Endothelial cell of umbilical vein (primary cell): ENCODE results near the gene SPACA4. TPM values are rescaled to one million over a fixed set of nuclear protein-coding genes. Genes with fewer than 3 reads are reported as not detected.
A peak's percentile ranks its signal among the peaks of the same experiment; 100 is the strongest.

Source experiments
- BruUV-seq: library from RNA; stranded (reverse); fragments of 400-500 nt; replicated peaks from 2 replicates; lab custom pipeline; 2021; lab: Mats Ljungman, UMichigan
- CTCF ChIA-PET: fragments of 300-600, 350-600 bp; sonication (Branson Sonifier 250); formaldehyde crosslinking; loops from one replicate; lab custom pipeline; 2021; ENCODE audit warnings: antibody characterized with exemption, inconsistent platforms; lab: Charles Lee
- POLR2A ChIA-PET: fragments of 300-600, 350-600 bp; sonication (Branson Sonifier 250); formaldehyde crosslinking; loops from one replicate; lab custom pipeline; 2021; ENCODE audit warnings: antibody characterized with exemption, inconsistent platforms; lab: Charles Lee
- DNase-seq: peaks from one replicate; pipeline ENCODE4 v3.0.0-alpha.2; 2011; ENCODE audit warnings: low read depth, low spot score
- FAIRE-seq: peaks from 2 replicates; lab custom pipeline; 2011; peaks lifted over from hg19 to GRCh38; lab: Jason Lieb, UNC
- H2AFZ ChIP-seq: 2 replicates; pipeline ENCODE4 v1.6.0; 2012; ENCODE audit warnings: low read depth, low read length, control low read depth, inconsistent platforms
- H3K27ac ChIP-seq: 2 replicates; pipeline ENCODE4 v1.5.1; 2011; ENCODE audit warnings: low read depth, mild to moderate bottlenecking, control low read depth, low read length, moderate library complexity; ENCODE audit not compliant: insufficient read depth
- H3K27me3 ChIP-seq, 2 experiments: 2 replicates each; pipeline versions ENCODE4 v1.6.0 to v1.6.1; 2011; ENCODE audit warnings: low read length in 2 of 2, mixed read lengths in 1 of 2; ENCODE audit not compliant: control insufficient read depth in 2 of 2, insufficient read depth in 2 of 2
- H3K36me3 ChIP-seq, 2 experiments: 2 replicates in 1 of 2; 3 replicates in 1 of 2; pipeline ENCODE4 v1.5.1; 2011; ENCODE audit warnings: low read length in 2 of 2, mild to moderate bottlenecking in 1 of 2, moderate library complexity in 1 of 2; ENCODE audit not compliant: control insufficient read depth in 2 of 2, insufficient read depth in 2 of 2; ENCODE audit errors: extremely low read depth in 1 of 2
- H3K4me1 ChIP-seq: 3 replicates; pipeline ENCODE4 v1.5.1; 2011; ENCODE audit warnings: mild to moderate bottlenecking, low read length; ENCODE audit not compliant: control insufficient read depth, insufficient read depth; ENCODE audit errors: extremely low read depth
- H3K4me2 ChIP-seq: 2 replicates; pipeline ENCODE4 v1.6.1; 2011; ENCODE audit warnings: low read length, control low read depth, mixed read lengths; ENCODE audit not compliant: insufficient read depth
- H3K4me3 ChIP-seq, 3 experiments: fragments of 200-600 bp in 1 of 3; sonication (generic), shearing (Covaris generic) in 1 of 3; replicated peaks in 1 of 3; 2 replicates each; pipeline ENCODE4 v1.5.1; 2011 to 2016; ENCODE audit warnings: control low read depth in 3 of 3, low read length in 3 of 3, mild to moderate bottlenecking in 2 of 3, inconsistent platforms in 1 of 3, low read depth in 1 of 3, moderate library complexity in 1 of 3; ENCODE audit not compliant: insufficient read depth in 1 of 3
- H3K79me2 ChIP-seq: 2 replicates; pipeline ENCODE4 v1.6.0; 2012; ENCODE audit warnings: low read length, inconsistent platforms; ENCODE audit not compliant: control insufficient read depth, insufficient read depth
- H3K9ac ChIP-seq: replicated peaks from 2 replicates; pipeline ENCODE3; 2011; ENCODE audit warnings: low read length, control low read depth; ENCODE audit not compliant: insufficient read depth; ENCODE audit errors: extremely low read depth
- H3K9me1 ChIP-seq: replicated peaks from 3 replicates; pipeline ENCODE4 v1.6.0; 2011; ENCODE audit warnings: mild to moderate bottlenecking, low read length; ENCODE audit not compliant: control insufficient read depth, insufficient read depth; ENCODE audit errors: extremely low read depth
- H3K9me3 ChIP-seq: replicated peaks from 2 replicates; pipeline ENCODE4 v1.5.1; 2012; ENCODE audit warnings: low read length, inconsistent platforms; ENCODE audit not compliant: control insufficient read depth, insufficient read depth
- H4K20me1 ChIP-seq: replicated peaks from 2 replicates; pipeline ENCODE3; 2011; ENCODE audit warnings: mild to moderate bottlenecking, low read length; ENCODE audit not compliant: control insufficient read depth, insufficient read depth; ENCODE audit errors: extremely low read depth
- EZH2 ChIP-seq: IDR thresholded peaks from 2 replicates; pipeline ENCODE4 v1.6.1; 2012; ENCODE audit warnings: borderline replicate concordance, low read depth, mild to moderate bottlenecking, moderate library complexity, low read length, inconsistent platforms; ENCODE audit not compliant: severe bottlenecking
- MYC ChIP-seq: IDR thresholded peaks from one replicate; pipeline ENCODE4 v1.6.1; 2011; ENCODE audit warnings: mild to moderate bottlenecking, low read depth, low read length
- POLR2AphosphoS5 ChIP-seq: IDR thresholded peaks from 2 replicates; pipeline ENCODE4 v1.6.1; 2012; ENCODE audit warnings: low read depth, mild to moderate bottlenecking, control low read depth, low read length, moderate library complexity; ENCODE audit not compliant: insufficient read depth
- dilution Hi-C: fragments of 300-500 bp; cut with MboI; formaldehyde crosslinking; loops from one replicate; pipeline ENCODE4 v1.15.0; 2019; ENCODE audit warnings: low sequenced_read_pairs; ENCODE audit not compliant: extremely low pct_ligation_motif_present
- intact Hi-C: fragments of 100-400 bp; cut with micrococcal nuclease; formaldehyde crosslinking; loops from one replicate; pipeline ENCODE4 v1.10.0; 2022
- polyA plus RNA-seq, 4 experiments: library from polyadenylated mRNA; depleted of rRNA in 3 of 4; stranded (reverse) in 3 of 4; unstranded in 1 of 4; fragments of >200 nt; gene quantifications; 2 replicates each; pipeline versions ENCODE4 v1.2.1 to v1.2.3, GENCODE V29; 2011 to 2012; ENCODE audit warnings: missing spikeins in 1 of 4
- total RNA-seq: library from RNA; stranded (reverse); gene quantifications from 2 replicates; pipeline ENCODE4 v1.2.3, GENCODE V29; 2021
- TF ChIP-seq, protein P1 (sequence below), 2 donors: IDR thresholded peaks; 1 replicate in 1 of 2; 2 replicates in 1 of 2; pipeline ENCODE4 v1.5.1; 2011; ENCODE audit warnings: low read length in 2 of 2, mild to moderate bottlenecking in 2 of 2, moderate library complexity in 2 of 2, control low read depth in 1 of 2, inconsistent platforms in 1 of 2, low read depth in 1 of 2; ENCODE audit not compliant: insufficient read depth in 1 of 2; ENCODE audit errors: extremely low read depth in 1 of 2
- TF ChIP-seq, protein P2 (sequence below): IDR thresholded peaks from 2 replicates; pipeline ENCODE4 v1.6.1; 2011; ENCODE audit not compliant: insufficient read depth, insufficient read length

Gene SPACA4
- total and polyA plus RNA-seq, 2 donors (not counting 3 experiments of a cell fraction or from before 2014, with no cell fraction given), result not detected

DNA sequence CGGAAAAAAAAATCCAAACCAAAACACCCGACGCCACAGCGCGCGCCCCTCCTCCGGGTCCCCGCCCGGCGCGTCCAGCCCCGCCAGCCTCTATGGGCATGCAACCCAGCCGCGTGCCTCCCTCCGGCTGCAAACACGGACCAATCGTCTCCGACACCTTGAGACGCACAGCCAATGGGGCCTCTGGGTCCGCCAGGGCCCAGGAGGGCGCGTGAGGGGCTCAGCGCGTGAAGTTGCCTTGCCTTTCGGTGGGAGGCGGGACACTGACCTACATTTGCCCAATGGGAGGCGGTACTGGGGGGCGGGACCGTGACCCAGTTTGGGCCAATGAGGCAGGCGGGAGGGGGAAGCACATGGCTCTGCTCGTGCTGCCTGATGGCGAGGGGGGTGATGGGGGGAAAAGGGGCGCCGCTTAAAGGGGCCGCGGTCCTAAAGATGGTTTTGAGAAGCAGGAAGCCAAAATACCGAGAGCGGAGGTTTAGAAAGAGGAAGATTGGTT is 31.0 kb downstream of the SPACA4 start:
- POLR2A ChIA-PET, result no interaction called here
- H4K20me1 ChIP-seq, result no peaks in the 10 kb centered on the region
- H3K4me1 ChIP-seq, result peaks cover 26% of the 10 kb centered on the region
- H3K27ac ChIP-seq, result no peak overlapping the region
- FAIRE-seq, result peak; percentile 93
- H3K4me2 ChIP-seq, result peak overlapping the region; percentile 49
- H3K9me3 ChIP-seq, result no peaks in the 10 kb centered on the region
- H3K79me2 ChIP-seq, result no peaks in the 10 kb centered on the region
- intact Hi-C loops, result loop anchor here (1.0 to 10.0 kb wide), 3 partner anchors 18 to 357 kb away; partner anchors contain the start of genes GYS1, RPL18, RUVBL2 and SPHK2
- dilution Hi-C loops, result no loop called here
- peak overlapping the region; percentile 76 for H2AFZ ChIP-seq
- no TSS peak for BruUV-seq
- peak overlapping the region in 2 of 3 experiments; percentile 30 to 34 for H3K4me3 ChIP-seq
- CTCF ChIA-PET, result no interaction called here
- H3K9ac ChIP-seq, result peak overlapping the region; percentile 45
- no peaks in the 10 kb centered on the region for H3K36me3 ChIP-seq
- H3K27me3 ChIP-seq, result peaks cover 3 to 13% of the 10 kb centered on the region in 2 experiments
- no peaks in the 10 kb centered on the region for H3K9me1 ChIP-seq
- TF ChIP-seq POLR2AphosphoS5 (peak; percentile 11), MYC (peak; percentile 73), EZH2 (peak; percentile 3)
- TF ChIP-seq, protein P1, sequence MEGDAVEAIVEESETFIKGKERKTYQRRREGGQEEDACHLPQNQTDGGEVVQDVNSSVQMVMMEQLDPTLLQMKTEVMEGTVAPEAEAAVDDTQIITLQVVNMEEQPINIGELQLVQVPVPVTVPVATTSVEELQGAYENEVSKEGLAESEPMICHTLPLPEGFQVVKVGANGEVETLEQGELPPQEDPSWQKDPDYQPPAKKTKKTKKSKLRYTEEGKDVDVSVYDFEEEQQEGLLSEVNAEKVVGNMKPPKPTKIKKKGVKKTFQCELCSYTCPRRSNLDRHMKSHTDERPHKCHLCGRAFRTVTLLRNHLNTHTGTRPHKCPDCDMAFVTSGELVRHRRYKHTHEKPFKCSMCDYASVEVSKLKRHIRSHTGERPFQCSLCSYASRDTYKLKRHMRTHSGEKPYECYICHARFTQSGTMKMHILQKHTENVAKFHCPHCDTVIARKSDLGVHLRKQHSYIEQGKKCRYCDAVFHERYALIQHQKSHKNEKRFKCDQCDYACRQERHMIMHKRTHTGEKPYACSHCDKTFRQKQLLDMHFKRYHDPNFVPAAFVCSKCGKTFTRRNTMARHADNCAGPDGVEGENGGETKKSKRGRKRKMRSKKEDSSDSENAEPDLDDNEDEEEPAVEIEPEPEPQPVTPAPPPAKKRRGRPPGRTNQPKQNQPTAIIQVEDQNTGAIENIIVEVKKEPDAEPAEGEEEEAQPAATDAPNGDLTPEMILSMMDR (IDR thresholded peaks at IDR 0.05; ENCODE audit: extremely low read depth in 1 of 2, insufficient read depth in 1 of 2, low read depth in 1 of 2, low read length in 2 of 2), result no peak
- TF ChIP-seq, protein P2, sequence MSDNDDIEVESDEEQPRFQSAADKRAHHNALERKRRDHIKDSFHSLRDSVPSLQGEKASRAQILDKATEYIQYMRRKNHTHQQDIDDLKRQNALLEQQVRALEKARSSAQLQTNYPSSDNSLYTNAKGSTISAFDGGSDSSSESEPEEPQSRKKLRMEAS, result peak; percentile 76
- DNase-seq, result peak; percentile 98
